ENCODE measurements around the gene TRIM17. TPM values are rescaled to one million over a fixed set of nuclear protein-coding genes. Genes with fewer than 3 reads are reported as not detected.

TRIM17 gene
- total RNA-seq, 2 donors from 2014 or later = not detected

- Histone ChIP-seq H3K36me3 (no peaks in the 10 kb centered on the region), H3K27me3 (no peaks in the 10 kb centered on the region), H3K27ac (no peak overlapping the region), H3K4me1 (peaks cover 0 to 17% of the 10 kb centered on the region in 2 donors), H3K4me3 (no peak overlapping the region), H3K9me3 (no peaks in the 10 kb centered on the region)
- TF ChIP-seq CTCF (IDR thresholded peaks at IDR 0.05) = no peak
- no peak for DNase-seq (ENCODE audit: low spot score)
Measured at GRCh38 chr1:228453022-228453560, 36.4 kb upstream of the TRIM17 start.

GRCh38 chr1:228452194-228453021 lies 35.7 kb upstream of the TRIM17 start:
- H3K9me3 ChIP-seq = no peaks in the 10 kb centered on the region
- DNase-seq (ENCODE audit: low spot score) = no peak
- H3K4me1 ChIP-seq = peaks cover 0 to 17% of the 10 kb centered on the region in 2 donors
- no peaks in the 10 kb centered on the region for H3K27me3 ChIP-seq
- no peaks in the 10 kb centered on the region for H3K36me3 ChIP-seq
- no peak overlapping the region for H3K27ac ChIP-seq
- TF ChIP-seq CTCF (IDR thresholded peaks at IDR 0.05) = no peak
- H3K4me3 ChIP-seq = no peak overlapping the region

- no peak for TF ChIP-seq CTCF (IDR thresholded peaks at IDR 0.05)
- Histone ChIP-seq H3K27ac (no peak overlapping the region), H3K27me3 (no peaks in the 10 kb centered on the region), H3K4me3 (no peak overlapping the region), H3K4me1 (peaks cover 0 to 13% of the 10 kb centered on the region in 2 donors), H3K36me3 (no peaks in the 10 kb centered on the region), H3K9me3 (no peaks in the 10 kb centered on the region)
- DNase-seq (ENCODE audit: low spot score) = no peak
Measured at GRCh38 chr1:228450200-228450599, 33.5 kb upstream of the TRIM17 start.

GRCh38 chr1:228448372-228448771 lies 31.7 kb upstream of the TRIM17 start:
- Histone ChIP-seq H3K4me1 (peaks cover 0 to 9% of the 10 kb centered on the region in 2 donors), H3K27ac (no peak overlapping the region), H3K9me3 (no peaks in the 10 kb centered on the region), H3K27me3 (no peaks in the 10 kb centered on the region), H3K36me3 (no peaks in the 10 kb centered on the region), H3K4me3 (no peak overlapping the region)
- DNase-seq (ENCODE audit: low spot score) = no peak
- TF ChIP-seq CTCF (IDR thresholded peaks at IDR 0.05) = no peak

GRCh38 chr1:228446852-228447251 lies 30.2 kb upstream of the TRIM17 start:
- H3K27me3 ChIP-seq = no peaks in the 10 kb centered on the region

More at GRCh38 chr1:228446852-228447251, 30.2 kb upstream of the TRIM17 start:
- Histone ChIP-seq H3K4me1 (peaks cover 0 to 9% of the 10 kb centered on the region in 2 donors), H3K9me3 (no peaks in the 10 kb centered on the region), H3K4me3 (peak overlapping the region in 1 of 2 donors; percentile 64), H3K36me3 (no peaks in the 10 kb centered on the region), H3K27ac (peak overlapping the region in 1 of 2 donors; percentile 71)
- no peak for TF ChIP-seq CTCF (IDR thresholded peaks at IDR 0.05)
- no peak for DNase-seq (ENCODE audit: low spot score)
